Measurements from ENCODE around the gene IL25.

IL25 gene

GRCh38 chr14:23354990-23355389 lies 17.6 kb upstream of the IL25 start:
- DNase-seq = peak; percentile 37

- DNase-seq = peak; percentile 33
Measured at GRCh38 chr14:23355871-23356435, 16.7 kb upstream of the IL25 start.

DNA sequence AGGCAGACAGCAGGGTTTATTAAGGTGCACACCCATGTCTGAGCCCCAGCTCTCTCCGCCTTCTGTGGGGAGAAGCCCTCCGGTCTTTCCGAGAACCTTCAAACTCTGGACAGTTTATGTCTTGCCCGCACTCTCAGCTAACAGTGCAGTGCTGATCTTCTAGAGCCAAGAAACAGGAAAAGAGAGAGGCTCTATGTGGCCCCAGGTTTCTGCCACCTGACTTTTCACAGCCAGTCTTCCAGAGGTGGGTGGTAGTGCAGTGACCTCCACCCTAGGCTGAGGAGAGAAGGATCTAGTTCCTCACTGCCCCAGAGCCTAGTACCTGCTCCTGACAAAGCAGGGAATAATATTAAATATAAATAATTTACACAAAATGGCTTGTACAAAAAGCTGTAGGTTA lies 15.9 kb upstream of the IL25 start:
- no peak for DNase-seq

DNA sequence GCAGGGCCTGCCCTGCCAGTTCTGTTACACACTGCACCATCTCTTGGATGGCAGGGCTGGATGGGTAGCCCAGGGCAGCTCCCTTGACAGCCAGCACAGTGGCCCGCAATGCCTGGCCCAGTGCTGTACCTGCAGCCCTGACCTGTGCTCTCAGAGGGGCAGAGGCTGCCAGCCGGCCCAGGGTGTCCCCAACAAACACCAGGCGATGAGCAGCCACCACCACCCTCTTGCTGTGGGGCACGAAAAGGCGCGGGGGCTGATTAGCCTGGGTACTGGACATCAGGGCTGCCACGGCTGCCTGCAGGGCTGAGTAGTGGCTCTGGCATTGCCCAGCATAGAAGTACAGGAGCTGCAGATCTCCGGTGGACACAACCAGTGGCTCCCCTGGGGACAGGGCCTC lies 15.3 kb upstream of the IL25 start:
- peak; percentile 40 for DNase-seq

GRCh38 chr14:23358042-23358441 lies 14.6 kb upstream of the IL25 start:
- DNase-seq = no peak

DNA sequence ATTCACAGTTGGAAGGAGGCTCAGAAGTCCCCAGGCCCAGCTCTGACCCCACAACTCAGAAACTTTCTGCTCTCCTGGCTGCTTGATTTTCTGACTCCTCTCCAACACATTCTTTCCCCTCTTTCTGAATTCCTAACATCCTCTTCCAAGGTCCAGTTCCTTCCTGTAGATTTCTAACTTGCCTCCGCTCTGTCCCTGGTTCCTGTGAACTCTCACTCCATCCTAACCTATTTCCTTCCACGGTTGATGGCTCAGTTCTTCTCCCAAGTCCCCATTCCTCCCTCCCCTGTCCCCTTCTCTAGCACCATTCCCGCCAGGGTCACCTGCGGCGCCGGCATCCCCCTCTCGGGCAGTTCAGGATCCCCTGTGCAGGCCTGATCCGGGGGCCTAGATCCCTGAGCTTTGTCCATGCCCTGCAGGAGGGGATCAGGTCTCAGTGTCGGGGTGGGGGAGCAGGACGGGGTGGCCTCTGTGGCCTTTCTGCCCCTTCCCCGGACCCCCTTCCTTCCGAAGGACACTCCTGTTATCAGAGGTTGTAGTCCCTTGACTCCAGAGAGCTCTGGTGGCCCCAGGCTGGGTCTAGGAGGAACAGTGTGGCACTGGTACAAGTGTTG lies 13.9 kb upstream of the IL25 start:
- DNase-seq = peak; percentile 22

- DNase-seq = peak; percentile 37
Measured at GRCh38 chr14:23359167-23359626, 13.4 kb upstream of the IL25 start.

DNA sequence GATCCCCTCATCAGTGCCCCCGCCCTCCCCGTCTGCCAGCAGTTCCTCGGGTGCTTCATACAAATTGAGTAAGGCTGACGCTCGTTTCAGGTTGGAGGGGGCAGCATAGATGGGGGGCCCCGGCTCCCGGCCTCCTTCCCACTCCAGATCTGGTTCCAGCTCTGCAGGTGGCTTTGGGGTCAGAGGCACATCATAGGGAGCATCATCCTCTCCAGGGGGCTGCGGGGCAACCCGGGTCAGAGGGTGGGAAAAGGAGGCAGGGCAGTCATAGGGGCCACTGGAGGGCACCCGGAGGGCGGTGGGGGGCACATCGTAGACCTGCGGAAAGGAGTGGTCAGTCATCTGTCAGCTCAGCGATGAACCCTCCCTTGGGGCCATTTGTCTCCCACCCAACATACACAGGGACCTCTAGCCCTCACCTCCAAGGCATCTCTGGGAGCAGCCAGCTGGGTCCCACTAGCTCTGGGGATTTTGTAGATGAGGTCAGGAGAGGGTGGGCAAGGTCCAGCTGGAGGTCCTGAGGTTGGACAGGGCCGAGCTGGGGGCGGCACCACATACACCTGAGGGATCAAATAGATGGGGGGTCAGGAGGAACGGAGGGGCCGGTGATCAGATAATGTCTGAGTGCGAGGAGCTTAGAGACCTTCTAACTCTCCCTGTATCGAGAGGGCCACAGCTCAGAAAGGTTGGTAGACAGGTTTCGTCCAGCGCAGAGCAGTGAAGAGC lies 12.7 kb upstream of the IL25 start:
- peak; percentile 22 for DNase-seq

DNA sequence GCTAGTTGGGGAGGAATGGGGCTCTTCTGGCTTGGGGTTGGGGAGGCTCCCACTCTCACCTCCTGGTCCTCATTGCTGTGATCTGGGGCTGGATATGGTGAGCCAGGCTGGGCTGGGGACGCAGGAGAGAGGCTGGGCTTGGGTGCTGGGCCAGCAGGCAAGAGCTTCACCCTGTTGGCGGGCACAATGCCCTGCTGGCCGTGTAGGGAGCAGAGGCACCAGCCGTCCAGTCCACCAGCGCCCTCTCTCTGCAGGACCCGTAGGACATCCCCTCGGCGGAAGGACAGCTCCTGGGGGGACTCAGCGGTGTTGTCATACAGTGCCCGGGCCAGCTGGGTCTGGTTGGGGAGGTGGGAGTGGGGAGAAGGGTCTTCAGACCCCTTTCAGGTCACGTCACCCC lies 12.1 kb upstream of the IL25 start:
- DNase-seq = peak; percentile 56

DNA sequence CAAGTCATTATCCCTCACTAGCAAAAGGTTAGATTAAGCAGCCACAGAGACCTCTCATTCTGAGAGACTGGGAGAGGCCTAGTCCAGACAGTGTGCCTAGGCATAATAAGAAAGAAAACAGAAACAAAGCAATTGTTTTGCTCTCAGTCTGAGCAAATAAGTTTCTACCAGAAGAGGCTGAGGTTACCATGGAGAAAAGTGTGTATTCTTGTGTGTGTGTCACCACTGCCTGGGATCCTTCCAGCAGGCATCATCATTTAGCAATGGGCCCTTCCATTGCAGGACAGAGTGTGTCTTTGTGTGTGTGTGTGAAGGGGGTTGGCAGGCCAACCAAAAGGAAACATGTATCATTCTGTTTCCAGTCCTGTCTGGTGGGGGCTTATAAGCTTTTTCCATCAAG lies 11.3 kb upstream of the IL25 start:
- DNase-seq = peak; percentile 40

DNA sequence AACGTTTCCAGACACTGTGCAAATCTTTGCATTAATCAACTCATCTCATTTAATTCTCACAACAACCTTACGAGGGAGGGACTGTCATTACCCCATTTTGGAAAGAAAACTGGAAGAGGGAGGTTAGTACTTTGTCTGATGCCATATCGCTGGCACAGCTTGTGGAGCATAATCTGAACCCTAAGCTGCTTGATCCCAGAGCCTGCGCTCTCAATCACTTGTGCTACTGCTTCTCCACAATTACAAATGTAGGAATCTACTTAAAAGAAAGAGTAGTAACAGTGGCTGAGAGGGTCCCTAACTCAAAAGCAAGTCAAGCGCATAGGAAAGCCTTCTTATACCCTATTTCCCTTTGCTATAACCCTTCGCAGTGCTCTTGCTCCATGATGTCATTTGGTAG lies 10.8 kb upstream of the IL25 start:
- no peak for DNase-seq

- DNase-seq = peak; percentile 40
Measured at GRCh38 chr14:23362200-23362599, 10.4 kb upstream of the IL25 start.

GRCh38 chr14:23364164-23365035 lies 8.2 kb upstream of the IL25 start:
- peak; percentile 84 for DNase-seq

DNA sequence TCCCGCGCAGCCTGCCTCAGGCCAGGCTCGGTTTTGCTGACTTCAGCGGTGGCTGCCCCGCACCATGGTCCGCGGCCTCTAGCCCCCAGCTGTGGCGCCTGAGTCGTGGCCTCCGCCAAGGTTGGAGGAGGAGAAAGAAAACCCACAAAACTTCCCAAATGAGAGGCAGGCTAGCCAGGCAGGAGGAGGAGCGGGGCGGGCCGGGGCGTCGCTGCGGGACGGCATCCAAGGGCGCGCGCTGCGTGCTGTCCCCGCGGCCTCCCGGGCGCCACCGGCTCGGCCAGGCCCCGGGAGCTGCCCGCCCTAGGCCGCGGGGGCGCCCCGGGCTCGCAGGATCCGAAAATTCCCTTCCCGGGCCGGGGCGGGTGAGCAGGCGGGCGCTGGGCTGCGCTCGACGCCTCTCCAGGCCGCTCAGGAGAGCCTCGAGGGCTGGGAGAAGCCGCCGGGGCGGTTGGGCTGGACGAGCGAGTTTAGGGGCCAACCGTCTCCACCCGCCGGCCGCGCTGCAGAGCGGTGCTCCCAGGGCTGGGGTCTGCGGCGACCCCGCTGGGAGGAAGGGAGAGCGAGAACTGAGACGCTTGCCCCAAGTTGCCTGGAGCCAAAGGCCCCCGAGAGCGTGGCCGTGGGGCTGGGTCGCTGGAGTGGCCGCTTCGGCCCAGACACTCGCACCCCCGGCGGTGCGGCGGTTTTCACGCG lies 7.4 kb upstream of the IL25 start, which contains the start of gene EFS:
TSS of gene EFS (minus strand) at position 137 of the 696 bp plus-strand sequence. CDS start 147 bp downstream, outside the sequence.
- peak; percentile 73 for DNase-seq

DNA sequence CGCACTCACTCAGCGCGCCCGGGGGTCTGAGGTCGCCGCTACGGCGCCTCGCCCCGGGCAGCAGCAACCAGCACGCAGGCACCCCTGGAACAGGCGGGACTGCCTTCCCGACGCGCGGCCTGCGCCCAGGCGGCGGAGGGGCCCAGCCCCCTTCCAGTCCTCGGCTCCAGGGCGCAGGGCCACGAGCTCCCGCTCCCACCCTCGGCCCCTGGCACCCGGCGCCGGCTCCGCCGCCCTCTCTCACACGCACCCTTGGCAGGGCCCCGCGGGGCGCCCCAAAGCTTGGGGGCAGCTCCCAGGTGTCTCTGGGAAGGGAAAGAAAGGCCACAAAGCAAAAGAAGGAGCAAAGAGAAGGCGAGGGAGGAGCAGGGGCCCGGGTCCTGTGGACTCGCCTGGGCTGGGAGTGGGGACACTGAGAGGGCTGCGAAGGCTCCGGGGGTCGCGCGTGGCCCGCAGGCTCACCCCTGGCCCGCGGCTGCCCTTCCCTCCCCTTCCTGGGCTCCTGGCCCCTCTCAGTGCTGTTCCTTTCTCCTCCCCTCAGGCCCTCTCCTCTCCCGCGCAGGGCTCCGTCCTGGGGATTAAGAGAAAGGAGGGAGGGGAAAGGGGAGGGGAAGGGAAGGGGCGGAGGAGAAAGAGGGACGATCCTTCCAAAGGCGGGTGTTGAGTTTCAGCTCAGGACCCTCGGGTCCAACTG lies 6.7 kb upstream of the IL25 start:
- DNase-seq = no peak

GRCh38 chr14:23366426-23366921 lies 6.1 kb upstream of the IL25 start:
- DNase-seq = peak; percentile 93

DNA sequence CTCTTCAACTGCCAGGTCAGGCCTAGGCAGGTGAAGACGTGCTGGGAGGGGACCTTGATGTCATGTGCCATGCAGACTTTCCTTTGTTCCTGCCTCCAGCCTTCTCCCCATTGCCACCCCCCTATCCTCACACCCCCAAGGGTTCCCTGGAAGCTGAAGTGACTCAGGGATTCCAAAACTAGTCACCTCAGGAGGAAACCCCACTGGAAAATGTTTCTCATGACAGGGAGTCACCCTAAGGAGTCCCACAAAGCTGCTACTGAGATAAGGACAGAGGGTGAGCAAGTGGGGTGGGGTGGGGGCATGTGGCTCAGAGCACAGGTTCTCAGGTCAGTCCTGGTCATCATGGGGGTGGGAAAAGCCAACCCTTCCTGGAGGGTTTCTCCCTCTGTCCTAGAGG lies 2.4 kb upstream of the IL25 start:
- DNase-seq = no peak

- no peak for DNase-seq
Measured at GRCh38 chr14:23371865-23372264, 744 bp upstream of the IL25 start.

DNA sequence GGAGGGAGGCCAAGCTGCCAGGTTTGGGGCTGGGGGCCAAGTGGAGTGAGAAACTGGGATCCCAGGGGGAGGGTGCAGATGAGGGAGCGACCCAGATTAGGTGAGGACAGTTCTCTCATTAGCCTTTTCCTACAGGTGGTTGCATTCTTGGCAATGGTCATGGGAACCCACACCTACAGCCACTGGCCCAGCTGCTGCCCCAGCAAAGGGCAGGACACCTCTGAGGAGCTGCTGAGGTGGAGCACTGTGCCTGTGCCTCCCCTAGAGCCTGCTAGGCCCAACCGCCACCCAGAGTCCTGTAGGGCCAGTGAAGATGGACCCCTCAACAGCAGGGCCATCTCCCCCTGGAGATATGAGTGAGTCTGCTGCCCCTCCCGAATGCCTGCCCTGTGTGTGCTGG lies 432 bp downstream of the IL25 start:
- no peak for DNase-seq

DNA sequence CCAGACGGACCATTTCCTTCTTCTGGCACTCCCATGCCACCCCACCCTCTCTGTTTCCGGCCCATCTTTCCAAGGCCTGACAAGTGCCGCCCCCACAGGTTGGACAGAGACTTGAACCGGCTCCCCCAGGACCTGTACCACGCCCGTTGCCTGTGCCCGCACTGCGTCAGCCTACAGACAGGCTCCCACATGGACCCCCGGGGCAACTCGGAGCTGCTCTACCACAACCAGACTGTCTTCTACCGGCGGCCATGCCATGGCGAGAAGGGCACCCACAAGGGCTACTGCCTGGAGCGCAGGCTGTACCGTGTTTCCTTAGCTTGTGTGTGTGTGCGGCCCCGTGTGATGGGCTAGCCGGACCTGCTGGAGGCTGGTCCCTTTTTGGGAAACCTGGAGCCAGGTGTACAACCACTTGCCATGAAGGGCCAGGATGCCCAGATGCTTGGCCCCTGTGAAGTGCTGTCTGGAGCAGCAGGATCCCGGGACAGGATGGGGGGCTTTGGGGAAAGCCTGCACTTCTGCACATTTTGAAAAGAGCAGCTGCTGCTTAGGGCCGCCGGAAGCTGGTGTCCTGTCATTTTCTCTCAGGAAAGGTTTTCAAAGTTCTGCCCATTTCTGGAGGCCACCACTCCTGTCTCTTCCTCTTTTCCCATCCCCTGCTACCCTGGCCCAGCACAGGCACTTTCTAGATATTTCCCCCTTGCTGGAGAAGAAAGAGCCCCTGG lies 3.1 kb downstream of the IL25 start:
- peak; percentile 49 for DNase-seq

All from islet precursor cell (in vitro differentiated cells).